GM12891 (cell line): Measurements from ENCODE around the gene PPP1R1C.

Experiments used
- PAX5 ChIP-seq: IDR thresholded peaks from 2 replicates; pipeline ENCODE4 v1.6.1; 2011; ENCODE audit warnings: low read length, moderate library complexity, mild to moderate bottlenecking; ENCODE audit not compliant: insufficient read depth, severe bottlenecking
- POLR2A ChIP-seq: IDR thresholded peaks from 2 replicates; pipeline ENCODE4 v1.6.1; 2011; ENCODE audit warnings: low read depth, low read length, control low read depth
- POLR2AphosphoS5 ChIP-seq: IDR thresholded peaks from 2 replicates; pipeline ENCODE4 v1.6.1; 2011; ENCODE audit warnings: low read depth, low read length, control low read depth
- TAF1 ChIP-seq: IDR thresholded peaks from 2 replicates; pipeline ENCODE4 v1.6.1; 2011; ENCODE audit warnings: low read depth, low read length, control low read depth

DNA sequence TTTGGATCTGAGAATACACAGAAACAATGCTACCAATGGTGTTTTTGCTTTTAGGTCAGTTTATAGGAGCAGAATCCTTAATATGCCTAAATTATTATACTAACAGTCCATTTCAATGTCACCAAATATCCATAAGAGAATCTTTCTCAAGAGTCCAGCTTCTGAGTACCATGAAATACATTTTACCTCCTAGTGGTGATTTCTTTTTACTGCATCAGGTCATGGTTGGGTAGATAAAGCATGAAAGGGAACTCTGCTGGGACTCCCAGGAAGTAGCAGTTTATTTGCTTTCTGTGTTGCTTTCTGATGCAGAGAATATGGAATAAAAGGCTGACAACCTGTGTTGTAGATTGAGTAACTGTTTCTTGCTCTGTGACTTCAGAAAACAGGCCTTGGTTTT is 115.6 kb downstream of the PPP1R1C start:
- no peak for TF ChIP-seq POLR2A
- no peak for TF ChIP-seq POLR2AphosphoS5
- TF ChIP-seq TAF1 = no peak
- TF ChIP-seq PAX5 = peak; percentile 51
